Right renal cortex interstitium (tissue), 3 donors: ENCODE results near the gene VPS37D. TPM values are rescaled to one million over a fixed set of nuclear protein-coding genes. Genes with fewer than 3 reads are reported as not detected.

ENCODE experiments used
- DNase-seq, 3 donors: peaks; one replicate each; pipeline ENCODE4 v3.0.0-alpha.2; 2013; ENCODE audit warnings: low read depth in 3 of 3, low spot score in 2 of 3
- polyA plus RNA-seq, 3 donors: library from polyadenylated mRNA; unstranded; fragments of 120-200 nt; gene quantifications; one replicate each; pipeline ENCODE4 v1.2.1, GENCODE V29; 2013; ENCODE audit not compliant: insufficient read length in 3 of 3

VPS37D gene
- polyA plus RNA-seq, 3 donors = 9.9 to 11.4 (median 10.0) TPM

GRCh38 chr7:73678862-73679261 is 11.2 kb downstream of the VPS37D start:
- DNase-seq = no peak

GRCh38 chr7:73679709-73680108 is 12.1 kb downstream of the VPS37D start:
- DNase-seq = no peak

- DNase-seq = no peak
Observed at GRCh38 chr7:73680501-73680900, 12.9 kb downstream of the VPS37D start.

GRCh38 chr7:73681031-73681430 is 13.4 kb downstream of the VPS37D start:
- DNase-seq = no peak

- no peak for DNase-seq
Observed at GRCh38 chr7:73682745-73683055, 15.1 kb downstream of the VPS37D start.

GRCh38 chr7:73683056-73683787 is 15.6 kb downstream of the VPS37D start, which contains the start of the genes BUD23 and DNAJC30:
Gene BUD23 (plus strand): TSS chr7:73683597. CDS start chr7:73683626, 29 bp downstream.
Gene DNAJC30 (minus strand): TSS chr7:73683453. CDS start chr7:73683423, 30 bp downstream.
- DNase-seq = peak; percentile 81 to 90 (median 84)

- DNase-seq = no peak
Observed at GRCh38 chr7:73683788-73684693, 16.4 kb downstream of the VPS37D start.

- no peak for DNase-seq
Observed at GRCh38 chr7:73685311-73685710, 17.7 kb downstream of the VPS37D start.

GRCh38 chr7:73688288-73688687 is 20.7 kb downstream of the VPS37D start:
- no peak for DNase-seq

- DNase-seq = no peak
Observed at GRCh38 chr7:73690646-73691045, 23.0 kb downstream of the VPS37D start.

- DNase-seq = no peak
Observed at GRCh38 chr7:73696372-73696771, 28.7 kb downstream of the VPS37D start.

GRCh38 chr7:73698410-73698809 is 30.8 kb downstream of the VPS37D start:
- no peak for DNase-seq

GRCh38 chr7:73699370-73700068 is 31.9 kb downstream of the VPS37D start:
- DNase-seq = no peak

GRCh38 chr7:73700069-73700423 is 32.4 kb downstream of the VPS37D start:
- no peak for DNase-seq

- no peak for DNase-seq
Observed at GRCh38 chr7:73700581-73701134, 33.0 kb downstream of the VPS37D start.

- no peak for DNase-seq
Observed at GRCh38 chr7:73701357-73701995, 33.8 kb downstream of the VPS37D start.

- DNase-seq = no peak
Observed at GRCh38 chr7:73702226-73702625, 34.6 kb downstream of the VPS37D start.

- no peak for DNase-seq
Observed at GRCh38 chr7:73702665-73703064, 35.0 kb downstream of the VPS37D start.

- no peak for DNase-seq
Observed at GRCh38 chr7:73703225-73703624, 35.6 kb downstream of the VPS37D start.
